Measurements from ENCODE around the gene CARM1. TPM values are rescaled to one million over a fixed set of nuclear protein-coding genes. Genes with fewer than 3 reads are reported as not detected.

The CARM1 gene
- total and polyA plus RNA-seq, 2 donors (not counting 1 experiment from before 2014, with no cell fraction given), result 24.8 to 41.9 TPM

GRCh38 chr19:10920781-10921180 is 49.4 kb downstream of the CARM1 start:
- no peak overlapping the region for H3K4me2 ChIP-seq (ENCODE audit: extremely low read depth, insufficient read depth, low read length)
- H3K27me3 ChIP-seq (ENCODE audit: control insufficient read depth, insufficient read depth, low read length), result no peaks in the 10 kb centered on the region
- H3K27ac ChIP-seq (ENCODE audit: insufficient read depth, low read length), result no peak overlapping the region
- no peak overlapping the region for H2AFZ ChIP-seq (ENCODE audit: low read length)
- peaks cover 26% of the 10 kb centered on the region for H3K36me3 ChIP-seq (ENCODE audit: control insufficient read depth, insufficient read depth, low read length)
- no peaks in the 10 kb centered on the region for H3K9me3 ChIP-seq (ENCODE audit: control insufficient read depth, insufficient read depth, low read depth, low read length)
- H3K4me1 ChIP-seq (ENCODE audit: control insufficient read depth, extremely low read depth, insufficient read depth, low read length), result peaks cover 2% of the 10 kb centered on the region
- H4K20me1 ChIP-seq (ENCODE audit: control insufficient read depth, extremely low read depth, insufficient read depth, low read length), result no peaks in the 10 kb centered on the region
- DNase-seq (ENCODE audit: low read depth in 2 of 2), result no peak
- no peak overlapping the region for H3K9ac ChIP-seq (ENCODE audit: insufficient read depth, low read length)
- H3K79me2 ChIP-seq (ENCODE audit: control insufficient read depth, insufficient read depth, low read length), result no peaks in the 10 kb centered on the region
- TF ChIP-seq, protein P1, sequence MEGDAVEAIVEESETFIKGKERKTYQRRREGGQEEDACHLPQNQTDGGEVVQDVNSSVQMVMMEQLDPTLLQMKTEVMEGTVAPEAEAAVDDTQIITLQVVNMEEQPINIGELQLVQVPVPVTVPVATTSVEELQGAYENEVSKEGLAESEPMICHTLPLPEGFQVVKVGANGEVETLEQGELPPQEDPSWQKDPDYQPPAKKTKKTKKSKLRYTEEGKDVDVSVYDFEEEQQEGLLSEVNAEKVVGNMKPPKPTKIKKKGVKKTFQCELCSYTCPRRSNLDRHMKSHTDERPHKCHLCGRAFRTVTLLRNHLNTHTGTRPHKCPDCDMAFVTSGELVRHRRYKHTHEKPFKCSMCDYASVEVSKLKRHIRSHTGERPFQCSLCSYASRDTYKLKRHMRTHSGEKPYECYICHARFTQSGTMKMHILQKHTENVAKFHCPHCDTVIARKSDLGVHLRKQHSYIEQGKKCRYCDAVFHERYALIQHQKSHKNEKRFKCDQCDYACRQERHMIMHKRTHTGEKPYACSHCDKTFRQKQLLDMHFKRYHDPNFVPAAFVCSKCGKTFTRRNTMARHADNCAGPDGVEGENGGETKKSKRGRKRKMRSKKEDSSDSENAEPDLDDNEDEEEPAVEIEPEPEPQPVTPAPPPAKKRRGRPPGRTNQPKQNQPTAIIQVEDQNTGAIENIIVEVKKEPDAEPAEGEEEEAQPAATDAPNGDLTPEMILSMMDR (conservative IDR thresholded peaks at IDR 0.05 in 1 of 2, IDR thresholded peaks at IDR 0.05 in 1 of 2; ENCODE audit: low read depth in 1 of 2, low read length in 2 of 2), result no peak
- TF ChIP-seq EZH2 (IDR thresholded peaks at IDR 0.05; ENCODE audit: low read length, missing control alignments), result no peak
- H3K4me3 ChIP-seq (replicated peaks in 1 of 4; ENCODE audit: control extremely low read depth in 1 of 4, insufficient read depth in 1 of 4, low read depth in 3 of 4, low read length in 4 of 4), result no peak overlapping the region

GRCh38 chr19:10921199-10921909 is 50.0 kb downstream of the CARM1 start:
- Histone ChIP-seq H3K4me1 (ENCODE audit: control insufficient read depth, extremely low read depth, insufficient read depth, low read length) (no peaks in the 10 kb centered on the region), H2AFZ (ENCODE audit: low read length) (no peak overlapping the region), H3K27me3 (ENCODE audit: control insufficient read depth, insufficient read depth, low read length) (no peaks in the 10 kb centered on the region), H3K9ac (ENCODE audit: insufficient read depth, low read length) (no peak overlapping the region), H3K36me3 (ENCODE audit: control insufficient read depth, insufficient read depth, low read length) (peaks cover 24% of the 10 kb centered on the region), H3K79me2 (ENCODE audit: control insufficient read depth, insufficient read depth, low read length) (no peaks in the 10 kb centered on the region), H3K9me3 (ENCODE audit: control insufficient read depth, insufficient read depth, low read depth, low read length) (no peaks in the 10 kb centered on the region), H3K4me3 (replicated peaks in 1 of 4; ENCODE audit: control extremely low read depth in 1 of 4, insufficient read depth in 1 of 4, low read depth in 3 of 4, low read length in 4 of 4) (no peak overlapping the region), H4K20me1 (ENCODE audit: control insufficient read depth, extremely low read depth, insufficient read depth, low read length) (no peaks in the 10 kb centered on the region), H3K4me2 (ENCODE audit: extremely low read depth, insufficient read depth, low read length) (no peak overlapping the region), H3K27ac (ENCODE audit: insufficient read depth, low read length) (no peak overlapping the region)
- TF ChIP-seq, protein P1 (conservative IDR thresholded peaks at IDR 0.05 in 1 of 2, IDR thresholded peaks at IDR 0.05 in 1 of 2; ENCODE audit: low read depth in 1 of 2, low read length in 2 of 2), result no peak
- TF ChIP-seq EZH2 (IDR thresholded peaks at IDR 0.05; ENCODE audit: low read length, missing control alignments), result no peak
- no peak for DNase-seq (ENCODE audit: low read depth in 2 of 2)

DNA sequence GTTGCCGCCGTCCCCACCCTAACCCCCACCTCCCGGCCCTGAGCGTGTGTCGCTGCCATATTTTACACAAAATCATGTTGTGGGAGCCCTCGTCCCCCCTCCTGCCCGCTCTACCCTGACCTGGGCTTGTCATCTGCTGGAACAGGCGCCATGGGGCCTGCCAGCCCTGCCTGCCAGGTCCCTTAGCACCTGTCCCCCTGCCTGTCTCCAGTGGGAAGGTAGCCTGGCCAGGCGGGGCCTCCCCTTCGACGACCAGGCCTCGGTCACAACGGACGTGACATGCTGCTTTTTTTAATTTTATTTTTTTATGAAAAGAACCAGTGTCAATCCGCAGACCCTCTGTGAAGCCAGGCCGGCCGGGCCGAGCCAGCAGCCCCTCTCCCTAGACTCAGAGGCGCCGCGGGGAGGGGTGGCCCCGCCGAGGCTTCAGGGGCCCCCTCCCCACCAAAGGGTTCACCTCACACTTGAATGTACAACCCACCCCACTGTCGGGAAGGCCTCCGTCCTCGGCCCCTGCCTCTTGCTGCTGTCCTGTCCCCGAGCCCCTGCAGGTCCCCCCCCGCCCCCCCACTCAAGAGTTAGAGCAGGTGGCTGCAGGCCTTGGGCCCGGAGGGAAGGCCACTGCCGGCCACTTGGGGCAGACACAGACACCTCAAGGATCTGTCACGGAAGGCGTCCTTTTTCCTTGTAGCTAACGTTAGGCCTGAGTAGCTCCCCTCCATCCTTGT is 50.7 kb downstream of the CARM1 start:
- Histone ChIP-seq H4K20me1 (ENCODE audit: control insufficient read depth, extremely low read depth, insufficient read depth, low read length) (no peaks in the 10 kb centered on the region), H3K9ac (ENCODE audit: insufficient read depth, low read length) (no peak overlapping the region), H3K27me3 (ENCODE audit: control insufficient read depth, insufficient read depth, low read length) (no peaks in the 10 kb centered on the region), H3K4me3 (replicated peaks in 1 of 4; ENCODE audit: control extremely low read depth in 1 of 4, insufficient read depth in 1 of 4, low read depth in 3 of 4, low read length in 4 of 4) (no peak overlapping the region), H3K36me3 (ENCODE audit: control insufficient read depth, insufficient read depth, low read length) (peaks cover 21% of the 10 kb centered on the region), H3K4me2 (ENCODE audit: extremely low read depth, insufficient read depth, low read length) (no peak overlapping the region), H3K27ac (ENCODE audit: insufficient read depth, low read length) (no peak overlapping the region), H3K79me2 (ENCODE audit: control insufficient read depth, insufficient read depth, low read length) (no peaks in the 10 kb centered on the region), H2AFZ (ENCODE audit: low read length) (no peak overlapping the region), H3K9me3 (ENCODE audit: control insufficient read depth, insufficient read depth, low read depth, low read length) (no peaks in the 10 kb centered on the region), H3K4me1 (ENCODE audit: control insufficient read depth, extremely low read depth, insufficient read depth, low read length) (no peaks in the 10 kb centered on the region)
- TF ChIP-seq EZH2 (IDR thresholded peaks at IDR 0.05; ENCODE audit: low read length, missing control alignments), result no peak
- TF ChIP-seq, protein P1 (conservative IDR thresholded peaks at IDR 0.05 in 1 of 2, IDR thresholded peaks at IDR 0.05 in 1 of 2; ENCODE audit: low read depth in 1 of 2, low read length in 2 of 2), result no peak
- no peak for DNase-seq (ENCODE audit: low read depth in 2 of 2)
